GM12878 (cell line): Measurements from ENCODE around the gene CRYBB1. TPM values are rescaled to one million over a fixed set of nuclear protein-coding genes. Genes with fewer than 3 reads are reported as not detected.

Experiments used
- ATAC-seq: fragments of 200-7000 bp; cut with Tn5 transposase; 3 replicates; pipeline ENCODE4 v1.9.1; 2020; ENCODE audit warnings: mild to moderate bottlenecking, moderate library complexity
- BruUV-seq: library from RNA; stranded (reverse); fragments of 400-500 nt; replicated peaks from 2 replicates; lab custom pipeline; 2021; lab: Mats Ljungman, UMichigan
- CTCF ChIA-PET: fragments of 300-600 bp; sonication (Branson Sonifier 250); formaldehyde crosslinking; extraction: SDS; loops from one replicate; lab custom pipeline; 2021; ENCODE audit warnings: inconsistent platforms; lab: Yijun Ruan, JAX
- POLR2A ChIA-PET: fragments of 350-600 bp; formaldehyde crosslinking; extraction: SDS; loops from one replicate; lab custom pipeline; 2021; ENCODE audit warnings: inconsistent platforms; lab: Charles Lee
- RAD21 ChIA-PET: fragments of 300-600 bp; sonication (Branson Sonifier 250); formaldehyde crosslinking; loops from one replicate; lab custom pipeline; 2023; ENCODE audit warnings: antibody characterized with exemption; ENCODE audit not compliant: unreplicated experiment; lab: Charles Lee
- SMC1A ChIA-PET: fragments of 300-600 bp; sonication (Branson Sonifier 250); formaldehyde crosslinking; loops from one replicate; lab custom pipeline; 2023; ENCODE audit not compliant: unreplicated experiment, uncharacterized antibody; lab: Charles Lee
- DNase-seq: peaks from one replicate; pipeline ENCODE4 v3.0.0-alpha.2; 2011; ENCODE audit warnings: low read depth, low spot score
- FAIRE-seq: peaks from 3 replicates; lab custom pipeline; 2011; peaks lifted over from hg19 to GRCh38; lab: Jason Lieb, UNC
- H2AFZ ChIP-seq: 2 replicates; pipeline ENCODE4 v1.6.0; 2011; ENCODE audit warnings: low read depth, low read length, control low read depth; ENCODE audit not compliant: control insufficient read depth
- H3K27ac ChIP-seq: 2 replicates; pipeline ENCODE4 v1.5.1; 2011; ENCODE audit warnings: control low read depth; ENCODE audit not compliant: control insufficient read depth, insufficient read depth
- H3K27me3 ChIP-seq, 2 experiments: replicated peaks in 1 of 2; 2 replicates each; pipeline versions ENCODE4 v1.6.0 to v1.6.1; 2011; ENCODE audit warnings: low read length in 1 of 2; ENCODE audit not compliant: control insufficient read depth in 2 of 2, insufficient read depth in 2 of 2
- H3K36me3 ChIP-seq, 2 experiments: 2 replicates each; pipeline ENCODE4 v1.5.1; 2011; ENCODE audit warnings: low read length in 1 of 2; ENCODE audit not compliant: control insufficient read depth in 2 of 2, insufficient read depth in 2 of 2
- H3K4me1 ChIP-seq: 2 replicates; pipeline ENCODE4 v1.6.1; 2011; ENCODE audit warnings: mild to moderate bottlenecking, low read length, moderate library complexity, mixed read lengths; ENCODE audit not compliant: control insufficient read depth, insufficient read depth
- H3K4me2 ChIP-seq: 2 replicates; pipeline ENCODE4 v1.6.0; 2011; ENCODE audit warnings: control low read depth; ENCODE audit not compliant: control insufficient read depth, insufficient read depth
- H3K4me3 ChIP-seq: fragments of 200-600 bp; sonication (generic); 2 replicates; pipeline ENCODE4 v1.5.1; 2016
- H3K79me2 ChIP-seq: 2 replicates; pipeline ENCODE4 v1.6.0; 2011; ENCODE audit warnings: low read length; ENCODE audit not compliant: control insufficient read depth, insufficient read depth
- H3K9ac ChIP-seq: 2 replicates; pipeline ENCODE4 v1.8.0; 2011; ENCODE audit warnings: low read length, control low read depth, mixed read lengths; ENCODE audit not compliant: control insufficient read depth, insufficient read depth
- H3K9me3 ChIP-seq: replicated peaks from 3 replicates; pipeline ENCODE4 v1.5.1; 2011; ENCODE audit warnings: mild to moderate bottlenecking, low read length; ENCODE audit not compliant: control insufficient read depth, insufficient read depth
- H4K20me1 ChIP-seq: 2 replicates; pipeline ENCODE4 v1.6.0; 2011; ENCODE audit not compliant: control insufficient read depth, insufficient read depth
- CBX5 ChIP-seq: sonication (generic); IDR thresholded peaks from 2 replicates; pipeline ENCODE4 v1.6.1; 2016; ENCODE audit warnings: low read depth, moderate library complexity, mild to moderate bottlenecking, inconsistent platforms
- CREB1 ChIP-seq: IDR thresholded peaks from 2 replicates; pipeline ENCODE4 v1.6.1; 2012; ENCODE audit warnings: low read depth, mild to moderate bottlenecking, inconsistent platforms
- ETV6 ChIP-seq, 2 experiments: fragments of 450-650 bp in 1 of 2; IDR thresholded peaks in 1 of 2; conservative IDR thresholded peaks in 1 of 2; 2 replicates each; pipeline ENCODE4 v1.6.1; 2014; ENCODE audit warnings: antibody characterized with exemption in 1 of 2, borderline replicate concordance in 1 of 2, low read depth in 1 of 2, mild to moderate bottlenecking in 1 of 2, moderate library complexity in 1 of 2
- HDGF ChIP-seq: fragments of 450-650 bp; IDR thresholded peaks from 2 replicates; pipeline ENCODE4 v1.6.1; 2016; ENCODE audit warnings: antibody characterized with exemption
- IRF3 ChIP-seq: fragments of 450-650 bp; IDR thresholded peaks from 2 replicates; pipeline ENCODE4 v1.6.1; 2014; ENCODE audit warnings: mild to moderate bottlenecking
- NFXL1 ChIP-seq: fragments of 450-650 bp; IDR thresholded peaks from 2 replicates; pipeline ENCODE4 v1.6.1; 2017; ENCODE audit warnings: antibody characterized with exemption, mild to moderate bottlenecking, borderline replicate concordance
- PAX5 ChIP-seq: IDR thresholded peaks from 2 replicates; pipeline ENCODE4 v1.6.1; 2011; ENCODE audit warnings: low read depth, low read length, borderline replicate concordance
- POLR2A ChIP-seq: IDR thresholded peaks from 2 replicates; pipeline ENCODE4 v1.6.1; 2011; ENCODE audit warnings: low read depth, mild to moderate bottlenecking, low read length
- RUNX3 ChIP-seq: IDR thresholded peaks from 2 replicates; pipeline ENCODE4 v1.6.1; 2012; ENCODE audit warnings: low read length, inconsistent platforms
- SMC3 ChIP-seq: IDR thresholded peaks from 2 replicates; pipeline ENCODE4 v1.6.1; 2011; ENCODE audit warnings: low read length, improper control_type of control experiment, borderline replicate concordance
- WGBS: methylation state at CpG from one replicate; pipeline ENCODE4 v1.1.6; 2016; ENCODE audit warnings: low lambda C conversion rate; ENCODE audit not compliant: insufficient replicate concordance, insufficient coverage; ENCODE audit errors: missing lambda C conversion rate; 5-methylcytosine and 5-hydroxymethylcytosine counted together
- in situ Hi-C: fragments of 300-500 bp; cut with MboI; formaldehyde crosslinking; loops from 9 replicates; pipeline ENCODE4 v1.14.3; 2018; ENCODE audit warnings: mixed read lengths
- intact Hi-C: fragments of 100-400 bp; cut with micrococcal nuclease; formaldehyde crosslinking; loops from one replicate; pipeline ENCODE4 v1.14.2; 2022; ENCODE audit not compliant: unreplicated experiment
- polyA plus RNA-seq, 11 experiments: library from polyadenylated mRNA; depleted of rRNA in 4 of 11; unstranded in 6 of 11; stranded (reverse) in 5 of 11; fragments of >200 nt; fragmentation: Nextera tagmentation in 4 of 11; fragmentation: Illumina TruSeq in 1 of 11; extraction: Ambion mirVana in 4 of 11; extraction: Trizol in 1 of 11; gene quantifications; 1 replicate in 1 of 11; 2 replicates in 10 of 11; pipeline versions ENCODE4 v1.2.1 to v1.2.3, GENCODE V29; 2011 to 2016; ENCODE audit warnings: inconsistent platforms in 2 of 11, missing spikeins in 2 of 11, low read depth in 1 of 11
- total RNA-seq, 4 experiments: library from RNA; depleted of rRNA in 3 of 4; stranded (reverse); fragments of >200 nt in 3 of 4; fragmentation: Illumina TruSeq in 1 of 4; extraction: Trizol in 1 of 4; gene quantifications; 2 replicates each; pipeline versions ENCODE4 v1.2.1 to v1.2.3, GENCODE V29; 2013 to 2021
- TF ChIP-seq, protein P1 (sequence below): IDR thresholded peaks from 2 replicates; pipeline ENCODE4 v1.6.1; 2012; ENCODE audit warnings: low read length, inconsistent platforms
- TF ChIP-seq, protein P2 (sequence below): fragments of 450-650 bp; IDR thresholded peaks from 2 replicates; pipeline ENCODE4 v1.6.1; 2016; ENCODE audit warnings: mild to moderate bottlenecking, moderate library complexity, borderline replicate concordance

The CRYBB1 gene
- total and polyA plus RNA-seq, 10 of the 15 experiments (the other 5 are each of a cell fraction or from before 2014, with no cell fraction given): 0.09 to 0.64 (median 0.23) TPM; not detected in 5

- Histone ChIP-seq H3K27me3 (no peaks in the 10 kb centered on the region), H2AFZ (no peak overlapping the region), H4K20me1 (no peaks in the 10 kb centered on the region), H3K9me3 (no peaks in the 10 kb centered on the region), H3K4me3 (0 out of 2 replicates have a peak overlapping the region, but pooled peaks have one; percentile 89), H3K79me2 (peaks cover 32% of the 10 kb centered on the region), H3K9ac (no peak overlapping the region), H3K36me3 (no peaks in the 10 kb centered on the region; a peak in 2 of 4 replicates), H3K27ac (no peak overlapping the region), H3K4me2 (peak overlapping the region; percentile 75), H3K4me1 (peaks cover 40% of the 10 kb centered on the region)
- BruUV-seq: TSS peak; percentile 62
- in situ Hi-C loops: no loop called here
- ChIA-PET SMC1A (no interaction called here), POLR2A (no interaction called here), CTCF (interaction anchor here (1.0 to 1.1 kb wide), 2 partner anchors 8 to 85 kb away, joined by 3 read pairs; no protein-coding TSS in a partner anchor), RAD21 (interaction anchor here (1.4 kb wide), 1 partner anchor 79 kb away, joined by 3 read pairs; no protein-coding TSS in a partner anchor)
- DNase-seq (no peak), ATAC-seq (no peak), FAIRE-seq (no peak)
- 97% methylated on average over 4 of the region's 4 CpGs for WGBS
- intact Hi-C loops: no loop called here
- TF ChIP-seq CBX5 (no peak), IRF3 (no peak), SMC3 (no peak), CREB1 (no peak), RUNX3 (no peak), ETV6 (conservative IDR thresholded peaks at IDR 0.05 in 1 of 2, IDR thresholded peaks at IDR 0.05 in 1 of 2; ENCODE audit: borderline replicate concordance in 1 of 2, low read depth in 1 of 2) (no peak), HDGF (no peak), POLR2A (no peak), NFXL1 (no peak), PAX5 (no peak)
- TF ChIP-seq, protein P1, sequence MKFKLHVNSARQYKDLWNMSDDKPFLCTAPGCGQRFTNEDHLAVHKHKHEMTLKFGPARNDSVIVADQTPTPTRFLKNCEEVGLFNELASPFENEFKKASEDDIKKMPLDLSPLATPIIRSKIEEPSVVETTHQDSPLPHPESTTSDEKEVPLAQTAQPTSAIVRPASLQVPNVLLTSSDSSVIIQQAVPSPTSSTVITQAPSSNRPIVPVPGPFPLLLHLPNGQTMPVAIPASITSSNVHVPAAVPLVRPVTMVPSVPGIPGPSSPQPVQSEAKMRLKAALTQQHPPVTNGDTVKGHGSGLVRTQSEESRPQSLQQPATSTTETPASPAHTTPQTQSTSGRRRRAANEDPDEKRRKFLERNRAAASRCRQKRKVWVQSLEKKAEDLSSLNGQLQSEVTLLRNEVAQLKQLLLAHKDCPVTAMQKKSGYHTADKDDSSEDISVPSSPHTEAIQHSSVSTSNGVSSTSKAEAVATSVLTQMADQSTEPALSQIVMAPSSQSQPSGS: no peak
- TF ChIP-seq, protein P2, sequence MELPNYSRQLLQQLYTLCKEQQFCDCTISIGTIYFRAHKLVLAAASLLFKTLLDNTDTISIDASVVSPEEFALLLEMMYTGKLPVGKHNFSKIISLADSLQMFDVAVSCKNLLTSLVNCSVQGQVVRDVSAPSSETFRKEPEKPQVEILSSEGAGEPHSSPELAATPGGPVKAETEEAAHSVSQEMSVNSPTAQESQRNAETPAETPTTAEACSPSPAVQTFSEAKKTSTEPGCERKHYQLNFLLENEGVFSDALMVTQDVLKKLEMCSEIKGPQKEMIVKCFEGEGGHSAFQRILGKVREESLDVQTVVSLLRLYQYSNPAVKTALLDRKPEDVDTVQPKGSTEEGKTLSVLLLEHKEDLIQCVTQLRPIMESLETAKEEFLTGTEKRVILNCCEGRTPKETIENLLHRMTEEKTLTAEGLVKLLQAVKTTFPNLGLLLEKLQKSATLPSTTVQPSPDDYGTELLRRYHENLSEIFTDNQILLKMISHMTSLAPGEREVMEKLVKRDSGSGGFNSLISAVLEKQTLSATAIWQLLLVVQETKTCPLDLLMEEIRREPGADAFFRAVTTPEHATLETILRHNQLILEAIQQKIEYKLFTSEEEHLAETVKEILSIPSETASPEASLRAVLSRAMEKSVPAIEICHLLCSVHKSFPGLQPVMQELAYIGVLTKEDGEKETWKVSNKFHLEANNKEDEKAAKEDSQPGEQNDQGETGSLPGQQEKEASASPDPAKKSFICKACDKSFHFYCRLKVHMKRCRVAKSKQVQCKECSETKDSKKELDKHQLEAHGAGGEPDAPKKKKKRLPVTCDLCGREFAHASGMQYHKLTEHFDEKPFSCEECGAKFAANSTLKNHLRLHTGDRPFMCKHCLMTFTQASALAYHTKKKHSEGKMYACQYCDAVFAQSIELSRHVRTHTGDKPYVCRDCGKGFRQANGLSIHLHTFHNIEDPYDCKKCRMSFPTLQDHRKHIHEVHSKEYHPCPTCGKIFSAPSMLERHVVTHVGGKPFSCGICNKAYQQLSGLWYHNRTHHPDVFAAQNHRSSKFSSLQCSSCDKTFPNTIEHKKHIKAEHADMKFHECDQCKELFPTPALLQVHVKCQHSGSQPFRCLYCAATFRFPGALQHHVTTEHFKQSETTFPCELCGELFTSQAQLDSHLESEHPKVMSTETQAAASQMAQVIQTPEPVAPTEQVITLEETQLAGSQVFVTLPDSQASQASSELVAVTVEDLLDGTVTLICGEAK: no peak
Measured at GRCh38 chr22:26587991-26588613, 29.7 kb downstream of the CRYBB1 start.
